Activated CD4-positive, alpha-beta T cell treated with anti-CD3 and anti-CD28 coated beads for 24 hours (primary cell): Measurements from ENCODE around the gene CALML3.

Source experiments
- DNase-seq, 2 donors: peaks; one replicate each; pipeline ENCODE4 v3.0.0-alpha.2; 2020; ENCODE audit warnings: low read depth in 2 of 2

The CALML3 gene

DNA sequence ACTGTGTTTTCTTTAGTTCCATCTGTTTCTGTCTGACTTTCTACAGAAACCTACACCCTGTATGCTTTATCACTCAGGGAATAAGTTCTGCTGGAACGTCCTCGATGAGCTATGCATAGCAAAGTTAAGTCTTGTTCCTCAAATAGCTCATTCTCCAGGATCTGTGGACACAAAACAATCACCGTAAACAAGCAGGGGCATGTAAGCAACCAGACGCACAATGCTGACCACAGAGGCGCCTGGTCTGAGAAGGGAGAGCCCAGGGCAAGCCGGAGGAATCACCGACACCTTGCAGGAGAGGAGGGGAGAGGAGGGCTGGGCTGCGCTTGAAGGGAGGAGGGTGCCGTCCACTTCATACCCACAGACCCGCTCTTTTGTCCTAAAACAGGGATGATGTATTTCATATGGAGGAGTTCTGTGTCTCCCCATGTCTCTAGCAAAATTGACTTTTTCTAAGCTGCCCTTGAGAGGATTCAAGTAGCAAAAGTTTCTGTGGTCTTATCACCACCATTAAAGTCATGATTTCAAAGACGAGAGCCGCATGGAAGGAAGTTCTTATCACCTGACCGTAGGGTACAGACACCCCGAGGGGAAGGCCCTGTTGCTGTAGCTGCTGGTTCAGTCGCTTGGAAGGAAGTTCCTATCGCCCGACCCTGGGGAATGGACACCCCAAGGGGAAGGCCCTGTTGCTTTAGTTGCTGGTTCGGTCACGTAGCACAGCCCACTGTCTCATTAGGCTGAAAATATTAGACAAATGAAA lies 14.3 kb downstream of the CALML3 start:
- DNase-seq = no peak

DNA sequence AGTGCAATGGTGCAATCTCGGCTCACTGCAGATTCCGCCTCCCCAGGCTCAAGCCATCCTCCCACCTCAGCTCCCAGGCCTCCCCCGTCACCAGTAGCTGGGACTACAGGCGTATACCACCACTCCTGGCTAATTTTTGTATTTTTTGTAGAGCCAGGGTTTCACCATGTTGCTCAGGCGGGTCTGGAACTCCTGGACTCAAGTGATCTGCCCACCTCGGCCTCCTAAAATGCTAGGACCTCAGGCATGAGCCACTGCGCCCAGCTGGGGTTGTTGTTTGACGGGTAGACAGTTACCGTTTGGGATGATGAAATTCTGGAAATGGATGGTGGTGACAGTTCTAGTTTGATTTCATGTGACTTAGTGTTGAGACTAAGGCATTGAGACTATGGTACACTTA lies 15.3 kb downstream of the CALML3 start:
- no peak for DNase-seq

DNA sequence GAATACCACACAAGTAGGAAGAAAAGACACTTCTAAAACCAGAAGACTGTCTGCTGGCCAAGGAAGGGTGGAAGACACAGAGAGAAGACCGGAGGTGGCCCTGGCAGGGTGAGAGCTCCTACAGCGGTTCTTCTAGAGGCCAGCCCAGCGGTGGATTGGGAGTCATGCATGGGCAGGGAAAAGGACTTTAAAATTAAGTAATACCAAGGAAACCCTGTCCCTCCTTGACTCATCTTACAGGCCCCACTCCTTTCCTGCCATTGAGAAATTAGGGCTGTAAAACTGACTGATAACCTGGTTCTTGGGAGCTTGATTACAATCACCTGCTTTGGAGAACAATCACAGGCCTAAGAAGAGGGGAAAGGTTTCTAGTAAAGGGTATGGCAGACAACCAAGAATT lies 16.1 kb downstream of the CALML3 start:
- no peak for DNase-seq

DNA sequence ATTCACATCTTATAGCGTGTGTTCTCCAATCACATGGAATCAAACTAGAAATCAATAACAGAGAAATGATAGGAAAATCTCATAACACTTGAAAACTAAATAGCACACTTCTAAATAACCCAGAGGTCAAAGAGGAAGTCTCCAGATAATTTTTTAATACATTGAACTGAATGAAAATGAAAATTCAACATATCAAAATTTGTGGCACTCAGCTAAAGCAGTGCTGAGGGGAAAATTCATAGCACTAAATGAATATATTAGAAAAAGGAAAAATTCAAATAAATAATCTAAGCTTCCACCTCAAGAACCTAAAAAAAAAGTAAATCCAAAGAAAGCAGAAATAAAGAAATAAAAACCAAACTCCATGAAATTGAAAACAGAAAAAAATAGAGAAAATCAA lies 17.3 kb downstream of the CALML3 start:
- no peak for DNase-seq

DNA sequence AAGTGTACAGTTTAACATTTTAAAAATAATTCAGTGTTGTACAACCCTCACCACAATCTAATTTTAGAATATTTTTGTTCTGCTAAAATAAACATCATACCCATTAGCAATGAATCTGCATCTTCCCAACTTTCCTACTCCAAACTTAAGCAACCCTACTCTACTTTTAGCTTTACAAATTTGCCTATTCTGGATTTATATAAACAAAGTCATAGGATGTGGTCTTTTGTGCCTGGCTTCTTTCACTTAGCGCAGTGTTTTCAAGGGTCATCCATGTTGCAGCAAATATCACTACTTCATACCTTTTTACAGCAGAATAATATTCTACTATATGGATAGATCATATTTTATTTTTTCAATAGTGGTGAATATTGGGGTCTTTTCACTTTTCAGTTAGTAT lies 18.9 kb downstream of the CALML3 start:
- DNase-seq = no peak

DNA sequence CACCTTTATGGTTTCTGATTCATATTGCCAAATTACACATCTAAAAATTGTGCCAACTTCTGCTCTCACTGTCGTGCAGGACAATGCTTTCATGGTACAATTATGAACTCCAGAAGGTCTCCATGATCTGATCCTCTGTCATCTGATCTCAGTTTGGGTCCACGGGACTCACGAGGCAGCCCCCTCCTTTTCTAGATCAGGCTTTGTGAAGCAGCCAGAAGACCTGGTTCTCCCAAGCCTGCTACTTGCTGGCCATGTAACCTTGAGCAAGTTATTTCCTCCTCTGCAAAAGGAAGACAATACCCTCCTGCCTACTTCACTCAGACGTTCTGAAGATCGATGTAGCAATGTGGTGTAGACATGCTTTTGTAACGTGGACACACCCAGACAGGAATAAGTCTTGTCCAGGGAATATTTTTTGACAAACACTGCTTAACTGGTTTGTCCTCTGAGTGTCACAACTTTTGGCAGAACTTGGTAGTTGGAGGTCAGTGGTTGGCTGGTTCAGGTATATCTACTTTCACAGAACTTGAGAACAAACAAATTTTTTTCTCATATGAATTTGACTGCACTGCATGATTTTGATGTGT lies 19.6 kb downstream of the CALML3 start:
- DNase-seq = no peak

DNA sequence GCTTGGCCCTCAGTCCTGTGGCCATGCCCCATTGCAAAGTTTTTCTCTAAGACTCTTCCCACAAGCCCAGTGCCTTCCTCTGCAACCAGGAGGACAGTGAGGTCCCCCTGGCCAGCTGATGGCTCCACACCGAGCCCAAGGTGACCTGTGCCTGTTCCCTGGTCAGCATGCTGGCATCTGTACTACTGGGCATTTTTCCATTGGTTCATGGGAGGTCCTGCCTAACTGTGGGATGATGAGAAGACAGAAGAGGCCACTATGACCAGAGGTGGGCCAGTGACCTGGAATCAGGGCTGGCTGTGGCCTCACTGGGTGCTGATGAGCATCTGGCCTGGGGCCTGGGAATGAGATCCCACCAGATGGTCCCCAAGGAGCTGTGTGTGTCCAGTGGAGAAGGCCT lies 20.2 kb downstream of the CALML3 start:
- no peak for DNase-seq

DNA sequence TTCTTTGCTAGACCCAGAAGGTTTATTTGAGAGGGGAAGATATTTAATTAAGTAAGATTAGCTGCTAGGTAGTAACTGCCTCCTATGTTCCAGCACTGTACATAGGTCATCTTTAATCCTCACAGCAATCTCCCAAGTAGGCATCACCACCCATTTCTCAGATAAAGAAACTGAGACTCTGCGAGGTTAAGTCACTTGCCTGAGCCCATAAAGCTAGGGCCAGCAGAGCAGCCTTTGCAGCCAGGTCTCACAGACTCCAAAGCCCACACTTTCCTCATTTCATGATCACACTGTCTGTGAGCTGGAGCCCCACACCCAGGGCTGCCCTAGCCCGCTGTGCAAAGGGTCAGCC lies 20.6 kb downstream of the CALML3 start:
- no peak for DNase-seq

DNA sequence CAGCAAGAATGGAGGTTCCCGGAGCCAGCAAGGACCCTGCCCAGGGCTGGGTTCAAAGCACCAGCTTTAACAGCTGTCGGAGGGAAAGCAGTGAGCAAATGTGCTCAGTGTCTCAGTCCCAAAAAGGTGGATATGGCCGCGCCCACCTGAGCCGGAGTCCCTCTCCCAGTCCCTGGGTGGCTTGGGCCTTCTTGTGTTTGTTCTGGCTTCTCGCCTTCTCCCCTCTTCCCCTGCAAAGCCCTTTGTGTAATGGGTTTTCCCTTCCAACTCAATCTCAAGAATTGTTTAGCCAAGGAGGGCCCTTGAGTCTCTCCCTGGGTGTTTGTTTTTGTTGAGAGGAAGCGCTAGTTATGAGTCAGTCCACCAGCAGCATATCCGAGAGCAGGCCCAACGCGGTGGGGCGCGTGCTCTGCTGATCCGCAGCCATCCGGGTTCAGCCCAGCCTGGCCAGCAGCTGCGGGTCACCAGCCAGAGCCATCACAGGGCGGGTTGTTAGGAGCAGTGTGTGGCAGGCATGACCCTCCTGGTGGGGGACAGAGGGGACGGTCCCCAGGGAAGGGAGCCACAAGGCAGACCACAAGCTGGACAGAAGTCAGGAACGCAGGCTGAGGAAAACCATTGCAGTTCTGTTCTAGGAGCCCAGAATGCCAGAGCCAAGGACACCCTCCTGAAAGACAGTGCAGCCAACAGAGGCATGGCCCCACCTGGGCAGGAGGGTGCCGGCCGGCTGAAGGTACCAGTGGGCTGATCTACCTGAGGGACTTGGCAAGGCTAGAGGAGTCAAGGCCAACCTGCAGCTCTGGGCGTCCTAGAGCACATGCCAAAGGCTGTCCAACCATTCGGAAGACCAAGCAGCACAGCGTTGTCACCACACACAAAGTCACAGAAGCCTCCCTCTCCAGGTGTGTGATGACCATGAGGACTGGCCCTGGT lies 21.3 kb downstream of the CALML3 start:
- DNase-seq = no peak

DNA sequence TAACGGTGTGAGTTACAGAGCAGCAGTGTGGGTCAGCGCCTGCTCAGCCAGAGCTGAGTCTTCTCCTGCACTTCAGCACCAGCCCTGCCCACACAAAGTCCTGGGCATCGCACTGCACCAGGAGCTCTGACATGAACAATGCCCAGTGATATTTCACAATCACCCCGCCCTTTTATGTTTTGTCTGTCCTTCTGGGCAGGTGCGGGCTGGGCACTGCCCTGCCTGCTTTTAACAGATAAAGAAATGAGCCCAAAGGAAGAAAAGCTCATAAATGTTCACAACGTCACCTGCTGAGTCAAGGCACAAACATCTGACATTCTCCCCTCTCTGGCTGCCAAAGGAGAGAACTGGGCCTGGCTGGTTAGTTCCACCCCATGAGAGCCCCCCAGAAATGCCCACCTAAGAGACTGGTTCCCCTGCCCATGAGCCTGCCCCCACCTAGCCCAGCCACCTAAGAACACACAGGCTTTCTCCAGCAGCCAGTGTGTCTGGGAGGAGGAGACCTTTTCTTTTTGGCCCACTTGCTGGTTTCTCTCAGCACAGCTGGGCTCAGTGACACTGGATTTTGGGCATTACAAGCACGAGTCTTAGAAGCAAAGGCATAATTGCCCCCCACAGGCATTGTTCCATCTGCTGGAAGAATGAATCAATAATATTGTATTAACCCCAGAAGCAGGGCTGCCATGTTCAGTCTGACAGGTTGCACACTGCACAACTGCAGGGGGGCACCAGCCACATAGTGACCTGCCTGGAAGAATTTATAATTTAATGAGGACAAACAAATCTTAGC lies 22.3 kb downstream of the CALML3 start:
- no peak for DNase-seq

DNA sequence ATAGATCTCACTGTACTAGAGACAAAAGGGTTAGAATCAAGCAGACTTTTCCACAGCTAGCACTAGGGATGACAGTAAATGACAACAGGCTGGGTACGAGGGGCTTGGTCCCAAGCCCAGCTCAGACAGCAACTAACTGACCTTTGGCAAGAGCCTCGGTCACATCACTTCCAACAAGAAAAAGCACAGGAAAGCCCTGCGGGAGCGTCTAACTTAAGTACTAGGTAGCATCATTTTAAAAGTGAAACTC lies 22.8 kb downstream of the CALML3 start:
- DNase-seq = no peak

DNA sequence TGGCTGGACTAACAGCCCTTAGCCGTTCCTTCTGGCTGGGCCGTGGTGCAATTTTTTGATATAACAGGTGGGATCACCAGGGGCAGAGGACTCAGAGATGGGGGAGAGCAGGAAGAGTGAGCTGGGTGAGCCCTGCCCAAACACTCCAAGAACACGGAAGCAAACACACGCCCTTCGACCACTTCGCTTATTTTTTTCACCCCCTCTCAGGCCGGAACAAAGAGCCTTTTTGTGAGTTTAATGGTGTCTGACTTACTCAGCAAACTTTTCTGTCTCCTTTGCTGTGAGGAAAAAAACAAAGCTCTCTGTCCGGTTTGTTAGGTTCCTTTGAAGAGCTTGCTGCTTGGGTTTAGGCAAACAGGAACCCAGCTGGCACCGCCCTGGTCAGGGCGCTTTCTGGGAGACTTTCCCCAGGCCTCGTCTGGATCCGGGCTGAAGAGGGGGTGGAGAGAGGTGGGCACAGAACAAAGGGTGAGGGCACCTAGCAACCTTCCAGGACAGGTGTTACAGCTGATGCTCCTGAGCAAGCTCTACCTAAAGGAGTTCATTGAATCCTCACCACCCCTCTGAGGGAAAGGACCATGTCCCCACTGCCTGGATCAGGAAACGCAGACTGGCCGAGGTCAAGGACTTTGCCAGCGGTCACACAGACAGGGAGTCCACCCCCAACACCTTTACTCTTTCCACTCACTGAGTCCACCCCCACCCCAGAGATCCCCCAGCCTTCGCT lies 23.3 kb downstream of the CALML3 start:
- no peak for DNase-seq

DNA sequence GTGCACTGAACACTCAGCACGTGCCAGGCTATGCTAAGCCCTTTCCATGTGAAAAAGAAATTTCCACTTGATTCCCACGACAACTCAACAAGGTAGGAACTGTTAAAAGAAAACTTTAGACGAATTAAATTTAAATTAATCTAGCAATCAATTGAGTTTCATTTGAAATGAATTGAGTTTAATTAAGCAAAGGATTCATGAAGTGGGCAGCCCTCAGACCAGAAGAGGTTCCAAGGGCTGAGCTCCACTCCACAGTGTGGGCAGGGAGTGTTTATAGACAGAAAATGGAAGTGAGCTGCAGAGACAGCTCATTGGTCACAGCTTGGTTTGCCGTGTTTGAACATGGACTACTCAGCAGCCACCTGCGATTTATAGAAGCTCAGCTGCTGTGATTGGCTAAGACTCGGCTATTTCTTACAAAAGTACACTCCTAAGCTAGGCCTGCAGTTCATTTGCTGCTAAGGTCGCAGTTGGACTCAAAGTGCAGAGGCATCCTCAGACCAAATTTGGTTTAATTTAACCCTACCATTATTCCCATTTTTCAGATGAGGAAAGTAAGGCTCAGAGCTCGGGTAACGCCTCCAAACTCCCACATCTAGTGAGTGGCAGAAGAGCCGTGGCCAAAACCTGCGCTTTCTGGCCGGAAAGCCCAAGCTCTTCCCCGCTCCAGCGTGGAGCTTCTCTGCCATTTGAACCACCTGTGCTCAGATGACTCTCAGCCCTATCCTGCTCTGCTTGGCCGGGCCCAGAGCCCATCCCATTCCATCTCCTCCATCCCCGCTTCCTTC lies 24.9 kb downstream of the CALML3 start:
- no peak for DNase-seq

DNA sequence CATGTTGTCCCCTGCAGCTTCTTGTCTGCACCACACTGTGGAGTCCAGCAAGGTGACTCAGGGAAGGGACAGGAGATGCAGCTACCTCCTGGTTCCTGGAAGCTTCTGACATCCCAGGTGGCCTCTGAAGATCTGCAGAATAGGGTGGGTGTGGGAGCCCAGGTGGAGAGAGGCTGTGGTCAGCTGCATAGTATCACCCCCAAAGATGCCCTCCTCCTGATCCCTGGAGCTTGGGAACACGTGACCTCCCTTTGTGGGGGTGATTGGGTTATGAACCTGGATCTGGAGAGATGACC lies 25.4 kb downstream of the CALML3 start:
- DNase-seq = no peak

DNA sequence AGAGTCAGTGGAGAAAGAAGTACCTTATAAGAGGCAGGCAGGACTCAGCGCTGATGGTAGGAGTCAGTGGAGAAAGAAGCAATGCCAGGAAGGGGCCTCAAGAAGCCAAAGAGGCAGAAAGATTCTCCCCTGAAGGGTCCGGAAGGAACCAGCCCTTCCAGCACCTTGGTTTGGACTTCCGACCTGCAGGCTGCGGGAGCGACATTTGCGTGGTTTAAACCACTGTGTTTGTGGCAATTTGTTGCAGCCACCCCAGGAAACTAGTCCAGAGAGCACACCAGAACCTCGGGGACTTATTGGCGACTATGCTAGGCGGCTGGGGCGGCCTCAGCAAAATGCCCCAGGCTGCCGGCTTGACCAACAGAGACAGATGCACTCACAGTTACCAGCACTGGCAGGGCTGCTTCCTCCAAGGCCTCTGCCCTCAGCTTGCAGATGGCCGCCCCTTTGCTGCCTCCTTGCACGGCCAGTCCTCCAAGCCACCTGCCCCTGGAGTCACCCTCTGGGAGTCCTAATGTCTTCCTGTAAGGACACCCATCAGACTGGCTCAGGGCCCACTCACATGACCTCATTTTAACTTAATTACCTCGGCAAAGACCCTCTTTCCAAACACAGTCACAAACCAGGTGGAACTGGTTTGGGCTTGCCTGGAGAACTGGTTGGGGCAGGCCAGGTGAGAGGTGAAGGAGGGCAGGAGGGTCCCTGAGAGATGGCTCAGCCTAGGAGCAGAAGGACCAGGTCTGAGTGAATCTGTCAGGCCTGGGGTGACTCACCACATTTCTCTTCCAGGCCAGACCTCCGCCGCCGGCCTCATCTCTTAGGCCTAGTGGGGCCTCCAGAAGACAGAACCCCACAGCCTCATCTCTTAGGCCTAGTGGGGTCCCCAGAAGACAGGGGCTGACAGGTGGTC lies 26.1 kb downstream of the CALML3 start:
- no peak for DNase-seq

DNA sequence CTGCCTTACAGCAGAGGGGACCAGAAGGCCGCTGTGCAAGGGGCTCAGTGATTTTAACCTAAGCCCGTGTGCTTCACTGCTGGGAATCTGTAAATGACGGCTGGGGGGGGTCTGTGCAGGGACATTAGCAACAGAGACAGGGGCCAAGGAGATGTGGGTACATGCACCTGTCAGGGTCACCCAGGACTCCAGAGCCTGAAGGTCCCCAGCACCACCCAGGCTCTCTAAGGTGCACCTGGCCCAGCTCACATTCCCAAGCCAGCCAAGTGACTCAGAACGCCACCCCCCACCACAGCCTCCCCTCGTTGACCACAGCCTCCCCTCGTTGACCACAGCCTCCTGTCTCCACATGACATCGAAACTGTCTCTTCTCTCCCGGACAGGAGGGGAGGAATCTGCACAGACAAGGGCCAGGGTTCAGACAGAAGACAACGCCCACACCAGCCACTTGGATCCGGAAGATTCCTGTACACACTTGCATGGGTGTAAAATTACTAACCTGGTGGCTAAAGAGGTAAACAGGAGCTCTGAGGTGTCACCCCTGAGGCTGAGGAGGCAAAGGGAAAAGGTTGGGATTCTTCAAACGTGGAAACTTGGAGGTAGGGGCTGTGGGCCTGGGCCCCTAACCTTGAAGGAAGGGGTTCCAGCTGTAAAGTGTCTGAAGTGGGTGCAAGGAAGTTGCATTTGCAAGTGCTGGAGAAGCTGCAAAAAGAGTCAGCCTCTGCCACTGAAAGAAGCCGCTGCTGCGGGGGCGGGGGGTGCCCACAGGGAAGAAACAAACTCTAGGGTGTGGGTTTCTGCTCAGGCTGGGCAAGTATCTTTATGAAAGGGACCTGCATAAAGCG lies 27.0 kb downstream of the CALML3 start:
- peak; percentile 54 to 70 for DNase-seq

DNA sequence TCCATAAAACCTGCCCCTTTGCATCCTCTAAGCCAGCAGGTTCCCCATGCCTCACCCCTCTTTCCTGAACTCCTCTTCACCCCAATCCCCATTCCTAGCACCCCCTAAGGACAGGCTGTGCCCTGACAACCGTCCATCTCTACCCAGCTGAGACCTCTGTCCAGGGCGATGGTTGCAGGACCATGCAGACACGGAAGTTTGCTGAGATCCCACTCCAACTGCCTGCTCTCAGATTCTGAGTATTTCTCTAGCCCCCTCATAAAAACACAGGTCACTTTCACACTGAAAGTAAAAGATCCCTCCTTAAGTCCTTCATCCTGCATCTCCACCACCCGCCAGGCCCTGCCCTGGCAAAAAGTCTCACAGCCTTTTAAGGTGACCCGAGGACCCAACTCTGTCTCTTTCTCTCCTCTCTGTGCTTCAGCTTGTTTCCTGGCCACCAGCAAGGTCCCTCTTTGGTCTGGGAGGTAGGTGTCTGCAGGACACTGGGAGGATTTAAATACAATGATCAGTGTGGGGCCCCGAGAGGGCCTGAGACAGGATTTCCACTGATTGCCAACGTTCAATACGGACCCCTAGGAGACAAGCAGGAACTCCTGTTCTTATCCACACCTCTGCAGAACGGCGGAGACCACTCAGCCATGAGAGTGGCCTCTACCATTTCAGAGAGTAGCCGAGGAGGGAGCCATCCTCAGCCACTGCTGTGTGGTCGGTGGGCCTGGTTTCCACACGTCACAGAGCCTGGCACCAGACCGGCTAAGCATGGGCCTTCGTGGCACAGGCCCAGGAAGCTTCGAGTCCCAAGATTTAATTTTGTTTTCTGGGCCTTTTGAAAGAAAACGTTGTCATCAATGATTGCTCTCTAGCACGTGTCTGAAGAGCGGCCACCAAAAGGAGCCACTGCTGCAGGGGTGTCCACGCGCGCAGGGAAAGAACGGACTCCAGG lies 27.9 kb downstream of the CALML3 start:
- DNase-seq = no peak
